Erythroblast (primary cell): ENCODE measurements around the gene SMIM20.
"Not testable (repeated sequence)": the region's sequence is repeated elsewhere in the genome, so short reads cannot be mapped to it uniquely, and the experiment has no call there.

Source experiments
- DNase-seq, 2 experiments: peaks; one replicate each; lab custom pipeline; 2025; lab: John Stamatoyannopoulos, UW
- GATA1 ChIP-seq: IDR thresholded peaks from 2 replicates; pipeline ENCODE4 v1.6.1; 2011; ENCODE audit warnings: low read depth, mild to moderate bottlenecking, control low read depth, low read length, moderate library complexity
- POLR2A ChIP-seq: IDR thresholded peaks from 2 replicates; pipeline ENCODE4 v1.6.1; 2011; ENCODE audit warnings: mild to moderate bottlenecking, low read length

Gene SMIM20

DNA sequence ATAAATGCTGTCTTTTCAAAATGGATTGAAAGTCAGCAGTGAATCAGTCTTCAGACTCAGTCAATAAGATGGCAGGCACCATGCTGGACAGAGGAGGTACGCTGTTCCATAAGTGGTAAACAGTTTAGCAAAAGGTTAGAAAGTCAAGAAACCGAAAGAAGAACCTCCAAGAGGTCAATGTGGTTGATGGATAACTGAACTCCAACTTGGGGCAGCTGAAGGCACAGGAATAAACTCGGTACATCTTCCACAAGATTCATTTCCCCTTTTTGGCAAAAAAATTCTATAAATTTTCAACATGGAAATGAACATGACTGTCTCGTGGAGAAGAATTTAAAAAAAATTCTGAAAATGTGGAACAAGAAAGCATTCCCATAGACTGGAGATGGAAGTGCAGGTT lies 32.8 kb upstream of the SMIM20 start:
- no peak for DNase-seq
- TF ChIP-seq GATA1 (no peak), POLR2A (no peak)

DNA sequence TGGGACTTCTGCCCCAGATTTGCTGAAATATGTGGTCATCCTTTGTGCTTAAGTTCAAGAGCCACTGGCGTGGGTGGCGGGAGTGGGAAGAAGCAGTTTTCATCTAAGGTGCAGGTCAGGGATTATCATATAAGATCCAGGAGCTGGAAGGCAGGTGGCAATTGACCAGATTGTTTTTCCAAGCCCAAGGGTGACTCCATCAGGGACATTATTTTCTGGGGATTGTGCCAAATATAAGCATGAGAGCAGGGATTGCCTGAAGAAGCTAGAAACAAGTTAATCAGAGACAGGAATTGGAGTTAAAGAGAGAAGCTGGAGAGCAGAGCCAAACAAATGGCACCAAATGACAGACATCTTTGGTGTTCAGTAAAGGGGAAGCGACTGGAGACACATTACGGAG lies 31.8 kb upstream of the SMIM20 start:
- DNase-seq, result no peak
- no peak for TF ChIP-seq GATA1
- TF ChIP-seq POLR2A, result no peak

DNA sequence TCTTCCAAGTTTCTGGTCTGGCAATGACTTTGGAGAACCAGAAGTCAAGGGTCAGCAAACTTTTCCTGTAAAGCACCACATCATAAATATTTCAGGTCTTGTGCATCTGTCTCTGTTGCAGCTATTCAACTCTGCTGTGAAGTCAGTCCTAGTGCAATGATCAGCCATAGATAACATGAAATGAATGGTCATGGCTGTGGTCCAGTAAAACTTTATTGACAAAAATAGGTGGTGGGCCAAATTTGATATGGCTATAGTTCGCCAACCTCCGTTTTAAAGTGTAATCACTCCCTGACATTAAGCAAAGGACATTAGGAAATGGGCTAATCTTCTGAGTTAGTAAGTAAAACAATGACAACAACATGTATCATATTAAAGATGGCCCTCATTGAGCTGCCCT lies 30.5 kb upstream of the SMIM20 start:
- TF ChIP-seq POLR2A (no peak), GATA1 (no peak)

DNA sequence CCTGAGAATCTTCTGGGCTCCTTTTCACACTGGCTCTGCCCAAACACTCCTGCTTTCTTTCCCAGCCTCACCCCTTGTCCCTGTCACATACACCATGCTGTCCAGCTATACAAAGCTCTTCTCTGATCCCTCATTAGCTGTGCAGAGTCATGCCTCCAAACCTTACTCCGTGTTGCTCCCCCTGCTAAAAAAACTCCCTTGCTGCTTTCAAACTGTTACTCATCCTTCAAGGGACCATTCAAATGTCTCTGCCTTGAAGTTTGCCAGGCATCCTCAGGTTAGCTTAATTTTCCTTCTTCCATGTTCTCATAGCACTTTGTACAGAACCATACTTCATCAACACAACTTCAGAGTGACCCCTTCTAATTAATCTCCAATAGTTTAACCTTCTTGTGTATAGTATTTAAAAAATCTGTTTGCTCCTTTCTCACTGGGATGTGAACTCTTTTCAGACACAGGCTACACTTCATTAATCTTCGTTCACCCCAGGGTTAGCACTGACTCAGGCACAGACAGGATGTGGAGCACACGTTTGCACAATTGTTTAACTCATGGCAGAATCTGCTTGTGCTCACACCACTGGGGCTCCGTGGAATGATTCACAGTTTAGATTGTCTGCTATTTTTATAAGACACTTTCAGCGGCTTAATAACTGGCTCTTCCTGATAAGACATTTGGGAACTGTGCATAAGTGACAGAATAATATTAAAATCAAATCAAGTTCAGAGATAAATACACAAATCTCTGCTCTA lies 29.8 kb upstream of the SMIM20 start:
- TF ChIP-seq GATA1 (no peak), POLR2A (no peak)
- no peak for DNase-seq

More for the DNA sequence above, 30.5 kb upstream of the SMIM20 start:
- no peak for DNase-seq

DNA sequence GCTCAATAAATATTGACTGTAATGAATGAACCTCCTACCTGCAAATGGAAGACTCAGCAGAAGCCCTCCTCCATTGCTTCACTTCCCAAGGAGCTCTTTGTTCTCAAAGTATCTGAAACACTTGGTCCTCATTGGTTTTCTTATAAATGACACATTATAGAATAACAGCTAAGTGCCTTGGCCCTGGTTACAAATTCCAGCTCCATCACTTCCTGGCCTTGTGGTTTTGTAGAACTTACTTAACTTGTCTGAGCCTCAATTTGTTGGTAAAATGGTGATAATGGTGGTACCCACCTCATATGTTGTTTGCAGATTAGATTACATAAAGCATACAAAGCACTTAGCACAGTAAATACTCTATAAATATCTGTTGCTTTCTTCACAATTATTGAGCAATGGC lies 25.2 kb upstream of the SMIM20 start:
- no peak for TF ChIP-seq POLR2A
- TF ChIP-seq GATA1, result no peak
- DNase-seq, result no peak

DNA sequence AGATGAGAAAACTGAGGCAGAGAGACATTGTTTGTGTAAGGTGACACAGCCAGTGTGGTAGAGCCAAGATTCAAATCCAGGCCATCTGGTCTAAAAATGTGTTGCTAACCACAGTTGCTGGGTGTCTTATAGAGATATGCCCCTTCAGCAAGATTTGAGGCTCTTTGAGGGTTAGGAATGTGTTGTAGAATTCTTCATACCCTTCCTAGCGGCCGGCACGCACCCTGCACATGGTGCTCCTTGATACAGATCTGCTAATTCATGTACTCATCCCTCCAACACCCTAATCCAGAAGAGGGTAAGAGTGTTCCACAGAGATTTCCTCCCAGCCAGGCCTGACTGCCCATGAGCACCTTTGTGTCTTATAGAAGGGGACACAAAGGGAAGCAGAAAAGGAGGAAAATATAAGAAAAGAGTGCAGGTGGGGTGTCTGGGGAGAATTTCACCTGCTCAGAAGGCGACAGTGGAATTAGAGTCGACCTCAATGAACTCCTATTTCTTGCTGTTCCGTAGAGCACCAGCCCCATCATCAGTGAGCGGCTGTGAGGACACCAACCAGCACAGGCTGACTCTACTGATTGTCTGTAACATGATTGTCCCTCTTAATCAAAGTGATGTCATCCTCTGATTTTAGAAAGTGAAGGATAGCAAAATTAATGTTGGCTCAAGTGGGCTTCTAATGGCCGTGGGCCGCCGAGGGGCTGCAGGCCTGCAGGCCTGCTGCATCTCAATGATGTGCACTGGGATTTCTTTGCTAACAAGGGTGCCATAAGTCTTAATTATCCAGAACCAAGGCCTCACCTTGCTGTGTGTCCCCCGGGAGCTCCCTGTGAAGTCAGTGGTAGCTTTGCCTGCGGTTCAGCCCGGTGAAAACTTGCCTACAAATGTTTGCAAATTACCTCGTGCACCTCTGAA lies 24.2 kb upstream of the SMIM20 start:
- no peak for DNase-seq
- TF ChIP-seq GATA1 (no peak), POLR2A (no peak)

DNA sequence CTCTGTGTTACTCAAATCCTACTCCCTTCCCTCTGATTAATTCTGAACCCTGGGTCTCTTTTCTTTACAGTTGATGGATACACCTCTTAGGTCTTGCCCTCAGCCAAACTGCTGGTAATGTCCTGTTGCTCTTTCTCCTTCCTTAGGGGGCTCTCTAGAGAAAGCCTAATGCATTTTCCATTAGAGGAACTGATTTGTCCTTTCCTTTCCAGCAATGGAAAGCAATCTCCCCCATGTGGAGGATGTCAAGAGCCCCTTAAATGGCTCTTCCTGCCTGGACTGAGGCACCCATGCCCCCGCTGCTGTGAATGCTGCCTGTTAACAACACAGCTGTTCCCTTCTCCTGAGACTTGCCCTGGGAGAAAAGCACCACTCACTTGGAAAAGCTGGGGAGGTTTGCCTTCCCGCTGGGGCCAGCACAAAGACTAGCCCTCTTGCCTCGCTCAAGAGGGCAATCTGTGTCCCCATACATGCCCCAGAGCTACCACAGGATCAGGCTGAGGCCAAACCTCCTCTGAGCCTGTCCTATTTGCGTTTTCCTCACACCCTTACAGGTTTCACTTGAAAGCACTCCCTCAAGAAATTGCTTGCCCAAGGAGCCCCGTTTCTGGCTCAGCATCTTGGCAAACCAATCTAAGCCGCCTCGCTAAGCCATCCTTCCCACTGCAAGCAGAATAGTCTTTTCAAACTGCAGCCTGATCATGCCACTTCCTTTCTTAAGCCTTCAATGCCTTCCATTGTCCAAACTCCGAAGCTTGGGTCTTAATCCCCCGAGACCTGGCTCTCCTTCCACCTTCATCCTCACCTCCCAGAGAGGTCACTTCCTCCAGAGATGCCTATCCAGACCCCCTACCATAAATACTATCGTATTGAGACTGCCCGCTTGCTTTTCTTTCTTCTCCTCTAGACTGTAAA lies 23.2 kb upstream of the SMIM20 start:
- TF ChIP-seq GATA1 (no peak), POLR2A (no peak)
- no peak for DNase-seq

DNA sequence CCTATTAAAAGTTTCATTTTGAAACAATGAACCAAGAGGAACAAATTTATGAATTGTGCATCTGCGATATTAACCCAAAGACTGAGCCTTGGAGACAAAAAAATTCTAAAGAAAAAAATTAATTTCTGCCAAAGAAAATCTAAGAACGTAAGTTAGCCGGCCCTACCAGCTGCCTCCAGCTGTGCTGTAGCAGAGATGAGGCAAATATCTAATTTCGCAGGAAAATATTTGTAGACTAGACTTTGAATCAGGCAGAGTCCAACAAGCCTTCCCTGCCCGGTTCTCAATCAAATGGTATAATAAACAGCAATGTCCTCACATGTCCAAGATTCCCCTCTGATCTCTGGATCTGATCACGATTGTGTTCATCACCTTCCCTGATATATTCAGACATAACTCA lies 21.2 kb upstream of the SMIM20 start:
- TF ChIP-seq GATA1, result no peak
- no peak for TF ChIP-seq POLR2A
- DNase-seq, result no peak

DNA sequence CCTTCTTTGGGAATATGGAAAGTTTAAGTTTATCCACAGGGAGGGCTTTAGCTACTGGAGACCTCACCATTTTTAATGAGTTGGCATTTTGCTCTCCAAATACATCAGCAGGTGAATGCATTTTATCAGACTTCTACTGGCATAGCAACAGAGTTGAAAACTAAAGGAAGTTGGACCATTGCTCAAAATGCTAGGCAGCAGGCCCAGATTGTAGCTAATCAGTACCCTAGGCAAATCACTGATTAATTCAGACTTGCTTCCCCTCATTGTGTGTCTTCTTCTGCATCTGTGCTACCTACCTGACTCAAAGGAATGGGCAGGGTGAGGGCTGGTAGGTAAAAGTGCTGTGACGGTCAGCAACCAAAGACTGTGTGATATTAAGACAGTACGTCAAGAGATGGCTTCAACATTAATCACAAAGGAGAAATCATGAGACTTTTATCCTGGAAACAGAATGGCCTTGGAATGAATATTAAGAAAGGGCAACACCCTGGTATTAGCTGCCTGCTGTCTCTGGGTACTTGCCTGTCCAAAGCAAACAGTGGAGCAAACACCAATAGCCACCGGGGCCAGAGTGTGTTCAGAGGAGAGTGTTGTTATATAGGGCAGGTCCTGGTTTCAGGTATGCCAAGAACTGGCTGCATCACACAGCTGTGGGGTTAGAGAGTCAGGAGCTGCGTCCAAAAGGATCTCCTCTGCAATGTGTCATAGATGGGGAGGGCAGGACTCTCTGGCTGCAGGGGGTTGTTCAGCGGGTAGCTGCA lies 17.1 kb upstream of the SMIM20 start:
- TF ChIP-seq GATA1 (no peak), POLR2A (no peak)
- no peak for DNase-seq

DNA sequence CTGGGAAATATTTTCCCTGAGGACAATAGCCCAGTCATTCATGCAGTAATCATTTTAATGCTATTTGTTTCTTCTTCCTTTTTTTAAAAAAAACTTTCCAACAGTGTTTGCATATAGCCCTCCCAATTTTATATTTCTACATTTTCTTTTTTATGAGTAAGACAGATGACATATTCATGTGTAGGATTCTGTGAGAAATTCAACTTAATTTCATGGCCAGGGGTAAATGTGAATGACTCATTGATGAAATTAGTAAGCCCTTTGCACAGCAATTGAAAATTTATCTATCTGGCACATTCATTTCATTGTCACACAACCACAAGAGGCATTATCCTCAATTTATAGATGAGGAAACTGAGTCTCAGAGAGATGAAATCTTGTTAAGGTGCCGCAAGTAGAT lies 13.7 kb upstream of the SMIM20 start:
- no peak for DNase-seq
- TF ChIP-seq POLR2A, result no peak
- no peak for TF ChIP-seq GATA1

DNA sequence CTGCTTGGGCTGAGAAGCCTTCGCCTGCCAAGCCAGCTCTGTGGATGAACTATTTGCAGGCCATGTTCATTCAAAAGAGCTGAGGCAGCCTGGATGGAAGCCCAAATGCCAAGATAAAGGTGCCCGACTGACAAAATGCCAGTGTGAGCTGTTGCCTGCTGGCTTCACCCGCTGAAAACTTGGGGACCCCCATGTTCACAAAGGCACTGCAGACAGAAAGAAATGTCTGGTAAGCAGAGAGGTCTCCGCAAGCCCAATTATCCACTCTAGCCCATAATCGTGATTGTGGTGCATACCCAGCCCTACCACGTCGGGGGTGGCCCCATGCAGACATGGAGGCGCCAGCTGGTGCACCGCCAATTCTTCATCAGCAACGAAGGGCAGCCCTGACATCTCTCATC lies 13.0 kb upstream of the SMIM20 start:
- TF ChIP-seq GATA1 (no peak), POLR2A (no peak)
- no peak for DNase-seq

DNA sequence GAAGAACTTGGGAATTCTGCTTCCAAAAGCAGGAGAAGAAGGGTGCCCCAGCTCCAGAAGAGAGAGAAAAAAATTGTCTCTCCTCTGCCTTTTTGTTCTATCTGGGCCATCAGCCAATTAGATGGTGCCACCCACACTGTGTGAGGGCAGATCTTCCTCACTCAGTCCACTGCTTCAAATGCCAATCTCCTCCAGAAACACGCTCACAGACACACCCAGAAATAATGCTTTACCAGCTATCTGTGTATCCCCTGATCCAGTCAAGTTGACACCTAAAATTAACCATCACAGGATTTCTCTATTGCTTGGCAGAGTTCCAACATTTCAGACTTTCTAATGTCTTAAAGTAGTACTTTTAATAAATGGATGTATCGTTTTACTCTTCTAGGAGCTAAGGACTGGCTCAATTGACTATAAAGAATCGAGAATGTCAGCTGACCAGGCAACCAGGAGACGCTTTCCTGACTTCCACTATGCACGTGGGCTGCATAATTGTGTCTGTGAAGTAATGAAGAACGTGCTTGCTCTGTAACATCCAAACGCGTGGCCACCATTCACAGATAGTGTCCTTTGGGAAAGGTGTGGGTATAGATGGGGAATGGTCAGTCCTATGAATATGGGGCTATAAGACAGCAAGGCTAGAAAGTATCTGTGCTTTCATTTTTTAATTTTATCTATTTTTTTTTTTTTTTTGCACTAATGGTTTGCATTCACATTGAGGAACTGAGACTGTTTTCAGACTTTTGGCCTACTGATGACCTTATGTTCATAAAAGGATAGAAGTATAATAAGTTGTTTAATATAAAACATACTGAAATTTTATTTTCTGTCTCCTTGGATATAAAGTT lies 9.9 kb upstream of the SMIM20 start:
- TF ChIP-seq POLR2A (no peak), GATA1 (no peak)

DNA sequence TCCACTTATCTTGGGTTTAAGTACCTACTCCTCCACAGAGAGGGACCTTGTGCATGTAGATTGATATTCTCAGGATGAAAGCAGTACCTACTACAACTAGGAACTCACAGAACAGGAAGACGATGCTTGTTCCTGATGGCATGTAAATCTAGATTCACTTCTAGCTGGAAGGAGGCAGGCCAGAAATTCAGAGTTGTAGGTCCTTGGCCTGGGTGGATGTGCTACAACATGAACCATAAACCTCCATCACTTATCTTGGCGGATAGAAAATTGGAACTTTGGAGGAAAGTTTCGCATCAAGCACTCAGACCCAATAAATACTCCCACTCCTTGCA lies 9.3 kb upstream of the SMIM20 start:
- DNase-seq, result no peak
- no peak for TF ChIP-seq POLR2A
- TF ChIP-seq GATA1, result no peak

More for the DNA sequence above, 9.9 kb upstream of the SMIM20 start:
- DNase-seq, result peak in 1 of 2 experiments; percentile 16

DNA sequence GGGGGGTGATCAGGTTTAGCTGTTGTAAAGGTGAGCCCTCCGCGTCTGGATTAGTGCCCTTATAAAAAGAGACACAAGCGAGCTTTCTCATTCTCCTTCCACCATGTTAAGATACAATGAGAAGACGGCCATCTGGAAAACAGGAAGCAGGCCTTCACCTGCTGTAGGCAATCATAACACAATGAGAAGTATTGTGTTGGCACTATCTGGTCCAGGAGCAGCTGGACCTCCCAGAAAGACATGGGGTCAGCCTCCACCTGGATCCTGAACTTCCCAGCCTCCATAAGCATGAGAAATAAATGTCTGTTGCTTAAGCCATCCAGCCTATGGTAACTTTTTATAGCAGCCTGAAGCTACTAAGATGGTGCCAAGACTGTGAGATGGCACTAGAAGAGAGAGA lies 8.6 kb upstream of the SMIM20 start:
- TF ChIP-seq POLR2A (no peak), GATA1 (no peak)
- DNase-seq, result no peak

DNA sequence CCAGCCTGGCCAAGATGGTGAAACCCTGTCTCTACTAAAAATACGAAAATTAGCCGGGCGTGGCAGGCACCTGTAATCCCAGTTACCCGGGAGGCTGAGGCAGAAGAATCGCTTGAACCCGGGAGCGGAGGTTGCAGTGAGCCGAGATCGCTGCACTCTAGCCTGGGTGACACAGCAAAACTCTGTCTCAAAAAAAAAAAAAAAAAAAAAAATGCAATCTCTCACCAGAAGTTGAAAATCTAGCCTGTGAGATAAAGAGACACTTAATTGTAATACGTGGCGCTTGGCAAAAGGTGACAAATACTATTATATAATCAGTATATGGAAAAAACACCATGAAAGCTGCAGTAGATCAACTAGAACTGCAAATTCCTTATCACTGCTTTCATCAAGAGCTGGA lies 7.9 kb upstream of the SMIM20 start:
- DNase-seq, result not testable (repeated sequence)
